PC-9 (cell line): Measurements from ENCODE around the gene UAP1L1.

Experiments
- CTCF ChIP-seq: fragments of 200-600 bp; sonication (generic); conservative IDR thresholded peaks from 2 replicates; pipeline ENCODE4 v1.6.1; 2017; ENCODE audit warnings: mixed run types, antibody characterized with exemption, mild to moderate bottlenecking, moderate library complexity
- EZH2 ChIP-seq: fragments of 200-600 bp; sonication (generic); IDR thresholded peaks from 2 replicates; pipeline ENCODE4 v1.8.0; 2017; ENCODE audit warnings: antibody characterized with exemption, low read depth

- TF ChIP-seq CTCF (no peak), EZH2 (no peak)
Observed at GRCh38 chr9:137035937-137036336, 41.4 kb upstream of the UAP1L1 start.
